Measurements from ENCODE around the gene CHD1L. TPM values are rescaled to one million over a fixed set of nuclear protein-coding genes. Genes with fewer than 3 reads are reported as not detected.

CHD1L gene
- total RNA-seq, 2 experiments from 2014 or later: 70.0 to 70.9 TPM

Other genes with a start within 250 kb of the CHD1L start
- 10 to 100 TPM; 13.3 to 15.5 TPM for gene PRKAB2, start 70.2 kb upstream of the CHD1L start, total RNA-seq
- gene FMO5, start 17.3 kb upstream of the CHD1L start, total RNA-seq: under 1 TPM; 0.53 to 0.73 TPM